Breast epithelium (tissue), 4 donors: ENCODE measurements around the gene PDCL3. TPM values are rescaled to one million over a fixed set of nuclear protein-coding genes. Genes with fewer than 3 reads are reported as not detected.

Source experiments
- DNase-seq, 2 donors: peaks; one replicate each; pipeline ENCODE4 v3.0.0-alpha.2; 2019; ENCODE audit warnings: low spot score in 2 of 2
- H3K27ac ChIP-seq, 2 donors: fragments of 200-600 bp; sonication (generic) in 1 of 2; one replicate each; pipeline ENCODE4 v1.5.1; 2016 to 2019; ENCODE audit warnings: mild to moderate bottlenecking in 1 of 2
- H3K27me3 ChIP-seq, 2 donors: fragments of 200-600 bp; sonication (generic) in 1 of 2; one replicate each; pipeline versions ENCODE4 v1.5.1 to v1.6.0; 2017 to 2019; ENCODE audit warnings: control low read depth in 1 of 2, mild to moderate bottlenecking in 1 of 2
- H3K36me3 ChIP-seq: fragments of 200-600 bp; one replicate; pipeline ENCODE4 v1.5.1; 2019
- H3K4me1 ChIP-seq, 2 donors: fragments of 200-600 bp; sonication (generic); one replicate each; pipeline ENCODE4 v1.5.1; 2016 to 2019; ENCODE audit warnings: control low read depth in 1 of 2
- H3K4me3 ChIP-seq, 3 donors: fragments of 200-600 bp; sonication (generic); 1 replicate in 2 of 3; 2 replicates in 1 of 3; pipeline ENCODE4 v1.5.1; 2016 to 2019; ENCODE audit warnings: mild to moderate bottlenecking in 3 of 3, moderate library complexity in 2 of 3
- H3K9me3 ChIP-seq, 2 donors: fragments of 200-600 bp; sonication (generic) in 1 of 2; one replicate each; pipeline ENCODE4 v1.5.1; 2016 to 2019; ENCODE audit warnings: control low read depth in 1 of 2
- POLR2A ChIP-seq: fragments of 450-650 bp; IDR thresholded peaks from one replicate; pipeline ENCODE4 v1.6.1; 2016; ENCODE audit warnings: antibody characterized with exemption, mild to moderate bottlenecking, moderate library complexity
- POLR2AphosphoS5 ChIP-seq, 3 donors: sonication (generic); formaldehyde crosslinking; IDR thresholded peaks; one replicate each; pipeline ENCODE4 v1.6.1; 2017; ENCODE audit warnings: antibody characterized with exemption in 3 of 3
- intact Hi-C: fragments of 100-400 bp; cut with DNase I; formaldehyde crosslinking; loops from one replicate; pipeline ENCODE4 v1.15.1; 2023; ENCODE audit warnings: low total_unique reads
- total RNA-seq, 3 donors: library from RNA; depleted of rRNA; stranded (reverse); fragments of >200 nt; gene quantifications; one replicate each; pipeline ENCODE4 v1.1.0, GENCODE V29; 2016
- TF ChIP-seq, protein P1 (sequence below), 3 donors: fragments of 450-650 bp; IDR thresholded peaks; one replicate each; pipeline ENCODE4 v1.5.1; 2016 to 2017; ENCODE audit warnings: antibody characterized with exemption in 3 of 3, mild to moderate bottlenecking in 3 of 3, moderate library complexity in 3 of 3

PDCL3 gene
- total RNA-seq, 3 donors from 2014 or later = 11.3 to 17.7 (median 14.4) TPM

DNA sequence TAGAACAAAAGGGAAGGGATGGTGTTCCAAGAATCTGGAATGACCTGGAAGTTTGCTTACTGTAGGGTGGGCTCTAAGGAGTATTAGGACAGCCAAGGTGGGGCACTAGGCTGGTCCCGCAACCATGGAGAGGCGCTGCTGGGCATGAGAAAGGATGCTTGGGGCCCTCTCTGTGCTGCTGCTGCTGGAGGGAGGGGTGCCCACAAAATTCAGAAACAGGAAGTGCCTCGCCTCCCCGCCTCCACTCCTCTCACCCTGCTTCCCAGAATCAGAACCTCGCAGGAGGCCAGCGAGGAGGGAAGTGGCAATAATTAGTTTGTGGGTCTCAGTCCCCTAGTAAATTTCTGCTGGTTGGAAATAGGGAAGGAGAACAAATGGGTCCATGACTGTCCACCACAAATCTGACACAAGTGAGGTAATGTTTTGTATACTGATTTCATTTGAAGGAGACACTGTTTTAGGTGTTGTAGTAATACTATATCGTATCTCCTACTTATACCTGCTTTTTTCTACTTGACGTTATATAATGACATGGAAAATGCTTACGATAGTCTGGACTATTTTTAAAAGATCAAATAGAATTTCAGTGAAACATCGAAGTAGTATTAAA is 7.9 kb upstream of the PDCL3 start:
- H3K4me1 ChIP-seq = no peaks in the 10 kb centered on the region
- H3K27ac ChIP-seq = no peak overlapping the region
- DNase-seq = no peak
- no peaks in the 10 kb centered on the region for H3K27me3 ChIP-seq
- no peaks in the 10 kb centered on the region for H3K36me3 ChIP-seq
- no peak overlapping the region for H3K4me3 ChIP-seq
- TF ChIP-seq POLR2AphosphoS5 (IDR thresholded peaks at IDR 0.05) (no peak), POLR2A (no peak)
- TF ChIP-seq, protein P1, sequence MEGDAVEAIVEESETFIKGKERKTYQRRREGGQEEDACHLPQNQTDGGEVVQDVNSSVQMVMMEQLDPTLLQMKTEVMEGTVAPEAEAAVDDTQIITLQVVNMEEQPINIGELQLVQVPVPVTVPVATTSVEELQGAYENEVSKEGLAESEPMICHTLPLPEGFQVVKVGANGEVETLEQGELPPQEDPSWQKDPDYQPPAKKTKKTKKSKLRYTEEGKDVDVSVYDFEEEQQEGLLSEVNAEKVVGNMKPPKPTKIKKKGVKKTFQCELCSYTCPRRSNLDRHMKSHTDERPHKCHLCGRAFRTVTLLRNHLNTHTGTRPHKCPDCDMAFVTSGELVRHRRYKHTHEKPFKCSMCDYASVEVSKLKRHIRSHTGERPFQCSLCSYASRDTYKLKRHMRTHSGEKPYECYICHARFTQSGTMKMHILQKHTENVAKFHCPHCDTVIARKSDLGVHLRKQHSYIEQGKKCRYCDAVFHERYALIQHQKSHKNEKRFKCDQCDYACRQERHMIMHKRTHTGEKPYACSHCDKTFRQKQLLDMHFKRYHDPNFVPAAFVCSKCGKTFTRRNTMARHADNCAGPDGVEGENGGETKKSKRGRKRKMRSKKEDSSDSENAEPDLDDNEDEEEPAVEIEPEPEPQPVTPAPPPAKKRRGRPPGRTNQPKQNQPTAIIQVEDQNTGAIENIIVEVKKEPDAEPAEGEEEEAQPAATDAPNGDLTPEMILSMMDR (IDR thresholded peaks at IDR 0.05) = no peak
- H3K9me3 ChIP-seq = no peaks in the 10 kb centered on the region
- intact Hi-C loops = no loop called here

DNA sequence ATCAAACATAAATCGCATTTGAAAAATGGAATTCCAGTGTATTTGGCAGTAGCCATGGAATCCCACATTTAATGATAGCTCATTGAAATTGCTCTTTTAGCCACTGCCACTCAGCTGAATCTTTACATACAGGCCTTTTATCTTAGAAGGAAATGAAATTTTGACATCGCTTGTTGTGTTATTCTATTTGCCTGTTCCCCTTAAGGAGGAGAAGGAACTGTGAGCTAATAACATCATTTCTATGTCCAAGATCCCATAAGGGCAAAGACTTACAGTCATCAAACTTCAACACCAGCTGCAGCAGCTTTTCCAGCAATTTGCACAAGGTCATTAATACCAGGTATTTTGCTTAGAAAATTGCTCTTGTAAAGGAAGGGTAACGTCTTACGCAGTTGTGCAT is 6.0 kb upstream of the PDCL3 start:
- Histone ChIP-seq H3K4me1 (no peaks in the 10 kb centered on the region), H3K9me3 (no peaks in the 10 kb centered on the region), H3K4me3 (no peak overlapping the region), H3K27me3 (no peaks in the 10 kb centered on the region), H3K36me3 (no peaks in the 10 kb centered on the region), H3K27ac (no peak overlapping the region)
- TF ChIP-seq POLR2A (no peak), POLR2AphosphoS5 (IDR thresholded peaks at IDR 0.05) (no peak)
- TF ChIP-seq, protein P1 (IDR thresholded peaks at IDR 0.05) = no peak
- no peak for DNase-seq
- intact Hi-C loops = no loop called here

DNA sequence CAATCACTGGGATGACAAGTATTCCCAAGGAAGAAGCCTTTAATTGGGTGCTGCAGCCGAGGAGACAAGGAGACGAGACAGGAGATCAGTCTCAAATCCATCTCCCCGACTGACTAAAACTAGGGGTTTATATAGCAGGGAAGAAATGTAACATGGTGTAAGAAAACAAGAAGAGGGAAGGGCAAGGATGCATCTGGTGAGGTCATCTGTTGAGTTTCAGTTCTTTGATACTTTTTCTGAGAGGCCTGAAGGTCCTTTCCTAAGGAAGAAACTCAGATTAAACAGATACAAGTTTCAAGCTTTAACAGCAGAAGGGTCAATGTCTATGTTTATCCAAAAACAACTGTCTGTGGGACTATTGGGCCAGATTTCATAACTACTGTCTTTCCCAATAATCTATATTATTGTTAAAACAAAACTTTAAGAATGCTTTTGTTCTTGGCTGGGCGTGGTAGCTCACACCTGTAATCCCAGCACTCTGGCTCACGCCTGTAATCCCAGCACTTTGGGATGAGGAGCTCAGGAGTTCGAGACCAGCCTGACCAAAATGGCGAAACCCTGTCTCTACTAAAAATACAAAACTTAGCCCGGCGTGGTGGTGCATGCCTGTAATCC is 2.5 kb upstream of the PDCL3 start:
- Histone ChIP-seq H3K4me3 (no peak overlapping the region), H3K27ac (no peak overlapping the region), H3K9me3 (no peaks in the 10 kb centered on the region), H3K4me1 (no peaks in the 10 kb centered on the region), H3K36me3 (no peaks in the 10 kb centered on the region), H3K27me3 (no peaks in the 10 kb centered on the region)
- TF ChIP-seq, protein P1 (IDR thresholded peaks at IDR 0.05) = no peak
- TF ChIP-seq POLR2A (no peak), POLR2AphosphoS5 (IDR thresholded peaks at IDR 0.05) (no peak)
- intact Hi-C loops = loop anchor here (10.0 kb wide), 1 partner anchor 1416 kb away; the partner anchor contains the start of gene C2orf15
- DNase-seq = no peak

DNA sequence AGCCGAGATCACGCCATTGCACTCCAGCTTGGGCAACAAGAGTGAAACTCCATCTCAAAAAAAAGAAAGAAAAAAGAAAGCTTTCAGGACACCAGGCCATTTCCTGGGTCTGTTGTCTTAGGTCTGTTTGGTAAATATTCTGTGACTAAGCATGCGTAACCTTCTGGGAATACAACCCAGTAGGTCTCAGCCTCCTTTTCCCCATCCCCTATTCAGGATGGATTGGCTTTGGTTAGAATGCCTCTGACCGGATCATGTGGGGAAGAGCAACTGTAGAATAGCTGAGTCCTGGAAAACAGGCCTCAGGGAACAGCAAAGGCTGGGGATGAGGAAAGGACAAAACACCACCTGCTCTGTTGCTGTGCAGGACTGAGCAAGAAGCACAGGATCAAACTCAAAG is 1.6 kb upstream of the PDCL3 start:
- no peak for DNase-seq
- intact Hi-C loops = loop anchor here (10.0 kb wide), 1 partner anchor 1416 kb away; the partner anchor contains the start of gene C2orf15
- Histone ChIP-seq H3K27me3 (no peaks in the 10 kb centered on the region), H3K4me3 (no peak overlapping the region), H3K27ac (no peak overlapping the region), H3K36me3 (no peaks in the 10 kb centered on the region), H3K4me1 (no peaks in the 10 kb centered on the region), H3K9me3 (no peaks in the 10 kb centered on the region)
- TF ChIP-seq POLR2AphosphoS5 (IDR thresholded peaks at IDR 0.05) (no peak), POLR2A (no peak)
- TF ChIP-seq, protein P1 (IDR thresholded peaks at IDR 0.05) = no peak
